ENCODE results near the gene CHD9. TPM values are rescaled to one million over a fixed set of nuclear protein-coding genes. Genes with fewer than 3 reads are reported as not detected.
A peak's percentile ranks its signal among the peaks of the same experiment; 100 is the strongest.

CHD9 gene
- total RNA-seq (2021) (19.2 and 26.3 TPM in 2 replicates), Bru-seq, nascent RNA (percentile 77 among the genes with signal in this experiment), BruChase-seq, experiment 1, labeled RNA remaining after a 2-hour chase (percentile 65 among the genes with signal in this experiment), BruChase-seq, experiment 2, labeled RNA remaining after a 6-hour chase (percentile 62 among the genes with signal in this experiment)
- long read RNA-seq, partial matches to known transcripts = 1 of 6 reads
- long read RNA-seq, other reads (novel, unspliced or antisense) = 3 of 6 reads

DNA sequence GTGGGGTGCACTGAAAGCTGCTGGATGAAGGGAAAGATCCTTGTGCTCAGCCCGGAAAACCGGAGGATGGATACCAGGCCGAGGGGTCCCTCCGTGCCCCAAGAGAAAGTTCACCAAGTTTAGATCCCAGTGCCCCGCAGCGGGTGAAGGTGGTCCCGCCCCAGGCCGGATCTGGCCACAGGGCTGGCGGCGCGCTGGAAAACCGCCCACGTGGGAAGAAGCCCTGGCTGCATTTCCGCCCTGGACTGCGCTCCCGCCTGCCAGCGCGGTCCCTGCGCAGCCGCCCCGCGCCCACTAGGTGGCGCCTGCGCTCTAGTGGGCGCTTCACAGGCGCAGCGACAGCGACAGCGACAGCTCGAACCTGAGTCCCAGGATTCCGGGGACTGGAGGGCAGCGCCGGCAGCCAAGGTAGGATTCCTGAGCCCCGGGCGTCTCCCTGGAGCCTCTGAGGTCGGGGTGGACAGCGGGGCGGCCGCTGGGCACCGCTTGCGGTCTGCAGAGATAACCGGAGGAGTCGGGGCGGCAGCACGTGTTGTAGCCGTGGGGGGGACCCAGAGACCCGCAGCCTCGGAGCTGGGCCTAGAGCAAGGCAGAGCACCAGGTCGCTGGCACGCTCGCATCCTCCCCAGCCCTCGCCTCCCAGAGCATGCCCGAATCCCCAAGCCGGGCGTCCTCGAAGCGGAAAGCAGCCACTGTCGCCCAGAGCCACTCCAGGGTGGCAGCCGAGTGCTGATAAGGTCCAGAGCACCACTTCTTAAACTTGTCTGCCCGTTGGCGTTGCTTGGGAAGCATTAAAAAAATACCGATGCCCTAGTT lies at the start of gene CHD9:
Gene CHD9 (plus strand): TSS at position 322 of the 816 bp plus-strand sequence. CDS start 101,099 bp downstream, outside the sequence.
- H3K79me2 ChIP-seq (ENCODE audit: low read depth) = peaks cover 23% of the 10 kb centered on the region
- H2AFZ ChIP-seq = peak within 1 kb of the TSS; percentile 99
- peak within 1 kb of the TSS; percentile 13; the same call in 1 of the 2 replicates for H3K27ac ChIP-seq
- H3K9me3 ChIP-seq (ENCODE audit: insufficient read depth, low read depth) = no peaks in the 10 kb centered on the region
- H3K4me2 ChIP-seq = peak within 1 kb of the TSS; percentile 93
- peaks cover 10% of the 10 kb centered on the region for H3F3A ChIP-seq (ENCODE audit: insufficient read depth, low read depth)
- H4K20me1 ChIP-seq (ENCODE audit: insufficient read depth) = no peaks in the 10 kb centered on the region
- ChIA-PET POLR2A (ENCODE audit: unreplicated experiment) (no interaction called here), CTCF (interaction anchor here (0.6 to 0.8 kb wide), 2 partner anchors 153 to 229 kb away, joined by 3 to 5 read pairs; no protein-coding TSS in a partner anchor)
- H3K27me3 ChIP-seq (ENCODE audit: insufficient read depth, low read depth) = no peaks in the 10 kb centered on the region
- no TSS peak for BruUV-seq (replicated peaks)
- TF ChIP-seq EZH2 (IDR thresholded peaks at IDR 0.05; ENCODE audit: low read depth) = no peak
- TF ChIP-seq, protein P1, sequence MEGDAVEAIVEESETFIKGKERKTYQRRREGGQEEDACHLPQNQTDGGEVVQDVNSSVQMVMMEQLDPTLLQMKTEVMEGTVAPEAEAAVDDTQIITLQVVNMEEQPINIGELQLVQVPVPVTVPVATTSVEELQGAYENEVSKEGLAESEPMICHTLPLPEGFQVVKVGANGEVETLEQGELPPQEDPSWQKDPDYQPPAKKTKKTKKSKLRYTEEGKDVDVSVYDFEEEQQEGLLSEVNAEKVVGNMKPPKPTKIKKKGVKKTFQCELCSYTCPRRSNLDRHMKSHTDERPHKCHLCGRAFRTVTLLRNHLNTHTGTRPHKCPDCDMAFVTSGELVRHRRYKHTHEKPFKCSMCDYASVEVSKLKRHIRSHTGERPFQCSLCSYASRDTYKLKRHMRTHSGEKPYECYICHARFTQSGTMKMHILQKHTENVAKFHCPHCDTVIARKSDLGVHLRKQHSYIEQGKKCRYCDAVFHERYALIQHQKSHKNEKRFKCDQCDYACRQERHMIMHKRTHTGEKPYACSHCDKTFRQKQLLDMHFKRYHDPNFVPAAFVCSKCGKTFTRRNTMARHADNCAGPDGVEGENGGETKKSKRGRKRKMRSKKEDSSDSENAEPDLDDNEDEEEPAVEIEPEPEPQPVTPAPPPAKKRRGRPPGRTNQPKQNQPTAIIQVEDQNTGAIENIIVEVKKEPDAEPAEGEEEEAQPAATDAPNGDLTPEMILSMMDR (conservative IDR thresholded peaks at IDR 0.05) = peak; percentile 94
- peak within 1 kb of the TSS; percentile 91 for H3K4me3 ChIP-seq
- no peaks in the 10 kb centered on the region for H3K9me2 ChIP-seq (ENCODE audit: insufficient read depth)
- peaks cover 27% of the 10 kb centered on the region for H3K4me1 ChIP-seq (replicated peaks; ENCODE audit: insufficient read depth)
- no peaks in the 10 kb centered on the region for H3K36me3 ChIP-seq (ENCODE audit: low read depth)
- peak; percentile 78 to 84 for DNase-seq
- intact Hi-C loops (cut with micrococcal nuclease; ENCODE audit: unreplicated experiment) = loop anchor here (1.0 to 5.0 kb wide), 6 partner anchors 44 to 448 kb away; partner anchors contain the start of genes AKTIP and RBL2

DNA sequence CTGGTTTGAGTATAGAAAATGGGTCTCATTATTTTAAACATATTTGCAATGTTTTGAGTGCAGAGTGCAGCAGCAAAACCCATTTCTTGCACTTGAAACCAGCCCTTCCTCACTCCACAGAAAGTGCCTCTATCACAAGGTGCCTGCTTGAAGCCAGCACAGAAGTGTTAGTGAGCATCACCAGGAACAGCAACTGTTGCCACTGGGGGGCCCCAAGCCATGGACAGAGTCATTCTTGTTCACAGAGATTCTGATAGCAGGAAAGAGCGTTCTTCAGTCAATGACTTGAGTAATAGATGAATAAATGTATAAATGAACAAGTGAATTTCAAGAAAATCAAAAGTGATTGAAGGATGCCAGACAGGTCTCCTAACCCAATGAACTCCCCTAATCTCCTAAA lies 47.7 kb upstream of the CHD9 start:
- Histone ChIP-seq H3K4me2 (no peak overlapping the region), H3K36me3 (ENCODE audit: low read depth) (no peaks in the 10 kb centered on the region), H3F3A (ENCODE audit: insufficient read depth, low read depth) (no peaks in the 10 kb centered on the region), H3K4me1 (replicated peaks; ENCODE audit: insufficient read depth) (no peaks in the 10 kb centered on the region), H3K9me3 (ENCODE audit: insufficient read depth, low read depth) (no peaks in the 10 kb centered on the region), H2AFZ (no peak overlapping the region), H4K20me1 (ENCODE audit: insufficient read depth) (no peaks in the 10 kb centered on the region), H3K4me3 (no peak overlapping the region), H3K27ac (no peak overlapping the region), H3K79me2 (ENCODE audit: low read depth) (no peaks in the 10 kb centered on the region), H3K27me3 (ENCODE audit: insufficient read depth, low read depth) (peaks cover 18% of the 10 kb centered on the region), H3K9me2 (ENCODE audit: insufficient read depth) (no peaks in the 10 kb centered on the region)
- BruUV-seq (replicated peaks) = no TSS peak
- no peak for DNase-seq
- ChIA-PET POLR2A (ENCODE audit: unreplicated experiment) (no interaction called here), CTCF (no interaction called here)
- intact Hi-C loops (cut with micrococcal nuclease; ENCODE audit: unreplicated experiment) = no loop called here
- TF ChIP-seq, protein P1 (conservative IDR thresholded peaks at IDR 0.05) = no peak
- TF ChIP-seq EZH2 (IDR thresholded peaks at IDR 0.05; ENCODE audit: low read depth) = no peak

DNA sequence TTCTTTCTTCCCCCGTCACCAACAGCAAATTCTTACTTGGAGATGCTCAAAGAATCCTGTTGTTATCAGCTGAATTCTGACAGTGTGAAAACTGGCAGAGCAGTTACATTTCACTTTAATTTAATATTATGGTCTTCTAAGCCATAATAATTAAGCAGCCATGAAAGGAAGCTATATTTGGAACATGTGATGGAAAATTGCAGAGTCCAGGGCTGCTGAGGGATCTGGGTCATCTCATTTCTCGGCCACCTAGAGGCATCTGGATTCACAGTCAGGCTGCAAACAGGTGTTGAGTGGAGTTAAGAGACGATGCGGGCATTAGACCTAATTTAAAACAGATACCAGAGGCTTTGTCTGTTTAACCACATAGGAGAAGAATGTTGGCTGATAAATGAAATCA lies 40.5 kb upstream of the CHD9 start:
- no peaks in the 10 kb centered on the region for H3K79me2 ChIP-seq (ENCODE audit: low read depth)
- no peak overlapping the region for H2AFZ ChIP-seq
- H3K27ac ChIP-seq = no peak overlapping the region
- CTCF ChIA-PET = no interaction called here
- H3K9me3 ChIP-seq (ENCODE audit: insufficient read depth, low read depth) = no peaks in the 10 kb centered on the region
- intact Hi-C loops (cut with micrococcal nuclease; ENCODE audit: unreplicated experiment) = no loop called here
- no peaks in the 10 kb centered on the region for H3K4me1 ChIP-seq (replicated peaks; ENCODE audit: insufficient read depth)
- H4K20me1 ChIP-seq (ENCODE audit: insufficient read depth) = no peaks in the 10 kb centered on the region
- no TSS peak for BruUV-seq (replicated peaks)
- TF ChIP-seq EZH2 (IDR thresholded peaks at IDR 0.05; ENCODE audit: low read depth) = no peak
- TF ChIP-seq, protein P1 (conservative IDR thresholded peaks at IDR 0.05) = no peak
- no peaks in the 10 kb centered on the region for H3K36me3 ChIP-seq (ENCODE audit: low read depth)
- no peak overlapping the region for H3K4me2 ChIP-seq
- DNase-seq = no peak
- H3K27me3 ChIP-seq (ENCODE audit: insufficient read depth, low read depth) = peaks cover 8% of the 10 kb centered on the region; the same call in 1 of the 2 replicates
- H3F3A ChIP-seq (ENCODE audit: insufficient read depth, low read depth) = no peaks in the 10 kb centered on the region
- H3K4me3 ChIP-seq = no peak overlapping the region
- no peaks in the 10 kb centered on the region for H3K9me2 ChIP-seq (ENCODE audit: insufficient read depth)
- POLR2A ChIA-PET (ENCODE audit: unreplicated experiment) = no interaction called here

All from PC-9 (cell line).